ENCODE results near the gene SLC25A15. TPM values are rescaled to one million over a fixed set of nuclear protein-coding genes. Genes with fewer than 3 reads are reported as not detected.

Gene SLC25A15
- total RNA-seq, 1 experiment from 2014 or later: 20.2 TPM

DNA sequence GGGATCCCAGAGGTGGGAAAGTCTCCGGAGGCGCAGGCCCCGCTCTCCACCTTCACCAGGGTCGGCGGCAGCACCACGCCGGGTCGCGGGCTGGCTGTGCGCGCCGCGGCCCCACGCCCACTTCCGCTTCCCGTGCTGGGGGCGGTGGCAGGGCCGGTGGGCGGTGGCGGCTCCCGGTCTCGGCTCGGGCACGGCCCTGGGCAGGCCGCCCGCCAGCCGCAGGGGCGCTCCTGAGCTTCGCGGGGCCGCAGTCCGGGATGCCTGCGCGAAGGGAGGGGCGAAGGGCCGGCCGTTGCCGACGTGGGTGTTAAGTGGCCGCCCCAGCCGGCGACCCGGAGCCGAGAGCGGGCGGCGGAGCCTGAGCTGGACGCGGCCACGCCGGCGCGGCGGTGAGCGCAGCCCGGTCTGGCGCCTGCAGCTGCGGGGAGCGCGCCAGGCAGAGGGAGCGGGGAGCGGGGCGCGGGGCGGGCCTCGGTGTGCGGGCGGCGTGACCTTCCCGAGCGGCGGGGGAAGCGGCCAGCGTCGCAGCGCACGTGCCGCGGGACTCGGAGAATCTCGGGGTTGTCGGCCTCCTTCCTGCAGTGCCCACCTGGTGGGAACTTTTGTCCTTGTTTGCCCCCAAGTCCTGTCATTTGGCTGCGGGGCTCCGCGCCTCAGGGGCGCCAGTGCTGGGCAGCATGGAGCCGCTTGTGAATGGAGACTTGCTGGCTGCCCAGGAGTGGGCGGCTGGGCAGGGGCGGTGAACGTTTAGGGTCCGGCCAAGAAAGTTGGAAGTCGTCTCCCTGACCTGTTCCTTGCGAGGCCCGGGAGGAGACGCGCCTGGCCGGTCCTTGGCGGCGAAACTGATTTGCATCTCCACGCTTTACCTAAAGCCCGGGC is at the start of gene SLC25A15 (continued):
- TF ChIP-seq ZNF396 (CRISPR knock-in tag; IDR thresholded peaks at IDR 0.05; ENCODE audit: borderline replicate concordance) (no peak), ZNF317 (CRISPR knock-in tag; IDR thresholded peaks at IDR 0.05; ENCODE audit: borderline replicate concordance, low read depth) (no peak), ZBTB21 (CRISPR knock-in tag; IDR thresholded peaks at IDR 0.05; ENCODE audit: borderline replicate concordance) (no peak), NR2C2 (CRISPR knock-in tag; IDR thresholded peaks at IDR 0.05) (no peak), GRHL2 (CRISPR knock-in tag; IDR thresholded peaks at IDR 0.05; ENCODE audit: insufficient replicate concordance, severe bottlenecking) (no peak), ZNF232 (CRISPR knock-in tag; IDR thresholded peaks at IDR 0.05) (0 out of 2 replicates have a peak, but pooled peaks have one; percentile 43), JAZF1 (CRISPR knock-in tag; IDR thresholded peaks at IDR 0.05) (no peak), NFYB (CRISPR knock-in tag; conservative IDR thresholded peaks at IDR 0.05; ENCODE audit: low read depth) (peak; percentile 36; the same call in 1 of the 2 replicates), ZNF121 (CRISPR knock-in tag; IDR thresholded peaks at IDR 0.05) (no peak), CREM (CRISPR knock-in tag; IDR thresholded peaks at IDR 0.05) (0 out of 2 replicates have a peak, but pooled peaks have one; percentile 41), ZNF263 (CRISPR knock-in tag; IDR thresholded peaks at IDR 0.05; ENCODE audit: low read depth) (no peak), TP53 (CRISPR knock-in tag; IDR thresholded peaks at IDR 0.05) (peak; percentile 92), ELF4 (CRISPR knock-in tag; IDR thresholded peaks at IDR 0.05; ENCODE audit: low read depth) (no peak)
- TF ChIP-seq, protein P1, sequence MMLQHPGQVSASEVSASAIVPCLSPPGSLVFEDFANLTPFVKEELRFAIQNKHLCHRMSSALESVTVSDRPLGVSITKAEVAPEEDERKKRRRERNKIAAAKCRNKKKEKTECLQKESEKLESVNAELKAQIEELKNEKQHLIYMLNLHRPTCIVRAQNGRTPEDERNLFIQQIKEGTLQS (CRISPR knock-in tag; conservative IDR thresholded peaks at IDR 0.05): no peak
- TF ChIP-seq, protein P2, sequence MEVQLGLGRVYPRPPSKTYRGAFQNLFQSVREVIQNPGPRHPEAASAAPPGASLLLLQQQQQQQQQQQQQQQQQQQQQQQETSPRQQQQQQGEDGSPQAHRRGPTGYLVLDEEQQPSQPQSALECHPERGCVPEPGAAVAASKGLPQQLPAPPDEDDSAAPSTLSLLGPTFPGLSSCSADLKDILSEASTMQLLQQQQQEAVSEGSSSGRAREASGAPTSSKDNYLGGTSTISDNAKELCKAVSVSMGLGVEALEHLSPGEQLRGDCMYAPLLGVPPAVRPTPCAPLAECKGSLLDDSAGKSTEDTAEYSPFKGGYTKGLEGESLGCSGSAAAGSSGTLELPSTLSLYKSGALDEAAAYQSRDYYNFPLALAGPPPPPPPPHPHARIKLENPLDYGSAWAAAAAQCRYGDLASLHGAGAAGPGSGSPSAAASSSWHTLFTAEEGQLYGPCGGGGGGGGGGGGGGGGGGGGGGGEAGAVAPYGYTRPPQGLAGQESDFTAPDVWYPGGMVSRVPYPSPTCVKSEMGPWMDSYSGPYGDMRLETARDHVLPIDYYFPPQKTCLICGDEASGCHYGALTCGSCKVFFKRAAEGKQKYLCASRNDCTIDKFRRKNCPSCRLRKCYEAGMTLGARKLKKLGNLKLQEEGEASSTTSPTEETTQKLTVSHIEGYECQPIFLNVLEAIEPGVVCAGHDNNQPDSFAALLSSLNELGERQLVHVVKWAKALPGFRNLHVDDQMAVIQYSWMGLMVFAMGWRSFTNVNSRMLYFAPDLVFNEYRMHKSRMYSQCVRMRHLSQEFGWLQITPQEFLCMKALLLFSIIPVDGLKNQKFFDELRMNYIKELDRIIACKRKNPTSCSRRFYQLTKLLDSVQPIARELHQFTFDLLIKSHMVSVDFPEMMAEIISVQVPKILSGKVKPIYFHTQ (CRISPR knock-in tag; IDR thresholded peaks at IDR 0.05): no peak
- TF ChIP-seq, protein P3, sequence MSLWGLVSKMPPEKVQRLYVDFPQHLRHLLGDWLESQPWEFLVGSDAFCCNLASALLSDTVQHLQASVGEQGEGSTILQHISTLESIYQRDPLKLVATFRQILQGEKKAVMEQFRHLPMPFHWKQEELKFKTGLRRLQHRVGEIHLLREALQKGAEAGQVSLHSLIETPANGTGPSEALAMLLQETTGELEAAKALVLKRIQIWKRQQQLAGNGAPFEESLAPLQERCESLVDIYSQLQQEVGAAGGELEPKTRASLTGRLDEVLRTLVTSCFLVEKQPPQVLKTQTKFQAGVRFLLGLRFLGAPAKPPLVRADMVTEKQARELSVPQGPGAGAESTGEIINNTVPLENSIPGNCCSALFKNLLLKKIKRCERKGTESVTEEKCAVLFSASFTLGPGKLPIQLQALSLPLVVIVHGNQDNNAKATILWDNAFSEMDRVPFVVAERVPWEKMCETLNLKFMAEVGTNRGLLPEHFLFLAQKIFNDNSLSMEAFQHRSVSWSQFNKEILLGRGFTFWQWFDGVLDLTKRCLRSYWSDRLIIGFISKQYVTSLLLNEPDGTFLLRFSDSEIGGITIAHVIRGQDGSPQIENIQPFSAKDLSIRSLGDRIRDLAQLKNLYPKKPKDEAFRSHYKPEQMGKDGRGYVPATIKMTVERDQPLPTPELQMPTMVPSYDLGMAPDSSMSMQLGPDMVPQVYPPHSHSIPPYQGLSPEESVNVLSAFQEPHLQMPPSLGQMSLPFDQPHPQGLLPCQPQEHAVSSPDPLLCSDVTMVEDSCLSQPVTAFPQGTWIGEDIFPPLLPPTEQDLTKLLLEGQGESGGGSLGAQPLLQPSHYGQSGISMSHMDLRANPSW (CRISPR knock-in tag; conservative IDR thresholded peaks at IDR 0.05; ENCODE audit: low read depth): peak; percentile 82; the same call in 1 of the 2 replicates
- TF ChIP-seq, protein P4, sequence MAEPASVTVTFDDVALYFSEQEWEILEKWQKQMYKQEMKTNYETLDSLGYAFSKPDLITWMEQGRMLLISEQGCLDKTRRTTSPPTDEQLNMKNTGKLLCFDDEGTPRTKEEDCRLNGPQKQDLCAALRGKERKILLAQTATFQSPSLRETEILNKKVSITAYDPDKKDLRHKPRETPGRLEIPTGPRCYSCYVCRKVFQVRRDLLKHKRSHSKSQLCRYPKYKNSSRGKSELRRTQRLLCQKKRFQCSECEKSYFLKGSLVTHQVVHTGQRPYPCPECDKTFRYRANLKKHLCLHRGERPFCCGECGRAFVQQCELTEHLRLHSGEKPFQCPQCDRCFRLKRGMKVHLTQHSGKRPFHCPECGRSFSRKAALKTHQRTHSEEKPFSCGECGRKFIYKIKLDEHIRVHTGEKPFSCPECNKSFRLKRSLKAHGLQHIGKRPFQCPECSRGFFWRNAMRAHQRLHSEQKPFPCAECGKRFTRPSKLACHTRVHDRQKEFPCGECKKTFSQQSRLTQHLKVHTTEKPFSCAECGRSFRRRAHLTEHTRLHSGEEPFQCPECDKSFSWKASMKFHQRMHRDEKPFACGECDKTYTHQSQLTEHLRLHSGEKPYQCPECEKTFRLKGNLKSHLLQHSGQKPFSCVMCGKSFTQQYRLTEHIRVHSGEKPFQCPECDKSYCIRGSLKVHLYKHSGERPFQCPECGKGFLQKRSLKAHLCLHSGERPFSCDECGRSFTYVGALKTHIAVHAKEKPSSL (CRISPR knock-in tag; conservative IDR thresholded peaks at IDR 0.05): no peak
- TF ChIP-seq, protein P5, sequence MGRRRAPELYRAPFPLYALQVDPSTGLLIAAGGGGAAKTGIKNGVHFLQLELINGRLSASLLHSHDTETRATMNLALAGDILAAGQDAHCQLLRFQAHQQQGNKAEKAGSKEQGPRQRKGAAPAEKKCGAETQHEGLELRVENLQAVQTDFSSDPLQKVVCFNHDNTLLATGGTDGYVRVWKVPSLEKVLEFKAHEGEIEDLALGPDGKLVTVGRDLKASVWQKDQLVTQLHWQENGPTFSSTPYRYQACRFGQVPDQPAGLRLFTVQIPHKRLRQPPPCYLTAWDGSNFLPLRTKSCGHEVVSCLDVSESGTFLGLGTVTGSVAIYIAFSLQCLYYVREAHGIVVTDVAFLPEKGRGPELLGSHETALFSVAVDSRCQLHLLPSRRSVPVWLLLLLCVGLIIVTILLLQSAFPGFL (CRISPR knock-in tag; IDR thresholded peaks at IDR 0.05; ENCODE audit: borderline replicate concordance): no peak
- TF ChIP-seq, protein P6, sequence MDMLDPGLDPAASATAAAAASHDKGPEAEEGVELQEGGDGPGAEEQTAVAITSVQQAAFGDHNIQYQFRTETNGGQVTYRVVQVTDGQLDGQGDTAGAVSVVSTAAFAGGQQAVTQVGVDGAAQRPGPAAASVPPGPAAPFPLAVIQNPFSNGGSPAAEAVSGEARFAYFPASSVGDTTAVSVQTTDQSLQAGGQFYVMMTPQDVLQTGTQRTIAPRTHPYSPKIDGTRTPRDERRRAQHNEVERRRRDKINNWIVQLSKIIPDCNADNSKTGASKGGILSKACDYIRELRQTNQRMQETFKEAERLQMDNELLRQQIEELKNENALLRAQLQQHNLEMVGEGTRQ (CRISPR knock-in tag; IDR thresholded peaks at IDR 0.05): peak; percentile 55; the same call in 1 of the 2 replicates
- TF ChIP-seq, protein P7, sequence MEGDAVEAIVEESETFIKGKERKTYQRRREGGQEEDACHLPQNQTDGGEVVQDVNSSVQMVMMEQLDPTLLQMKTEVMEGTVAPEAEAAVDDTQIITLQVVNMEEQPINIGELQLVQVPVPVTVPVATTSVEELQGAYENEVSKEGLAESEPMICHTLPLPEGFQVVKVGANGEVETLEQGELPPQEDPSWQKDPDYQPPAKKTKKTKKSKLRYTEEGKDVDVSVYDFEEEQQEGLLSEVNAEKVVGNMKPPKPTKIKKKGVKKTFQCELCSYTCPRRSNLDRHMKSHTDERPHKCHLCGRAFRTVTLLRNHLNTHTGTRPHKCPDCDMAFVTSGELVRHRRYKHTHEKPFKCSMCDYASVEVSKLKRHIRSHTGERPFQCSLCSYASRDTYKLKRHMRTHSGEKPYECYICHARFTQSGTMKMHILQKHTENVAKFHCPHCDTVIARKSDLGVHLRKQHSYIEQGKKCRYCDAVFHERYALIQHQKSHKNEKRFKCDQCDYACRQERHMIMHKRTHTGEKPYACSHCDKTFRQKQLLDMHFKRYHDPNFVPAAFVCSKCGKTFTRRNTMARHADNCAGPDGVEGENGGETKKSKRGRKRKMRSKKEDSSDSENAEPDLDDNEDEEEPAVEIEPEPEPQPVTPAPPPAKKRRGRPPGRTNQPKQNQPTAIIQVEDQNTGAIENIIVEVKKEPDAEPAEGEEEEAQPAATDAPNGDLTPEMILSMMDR (IDR thresholded peaks at IDR 0.05): no peak
- TF ChIP-seq, protein P8, sequence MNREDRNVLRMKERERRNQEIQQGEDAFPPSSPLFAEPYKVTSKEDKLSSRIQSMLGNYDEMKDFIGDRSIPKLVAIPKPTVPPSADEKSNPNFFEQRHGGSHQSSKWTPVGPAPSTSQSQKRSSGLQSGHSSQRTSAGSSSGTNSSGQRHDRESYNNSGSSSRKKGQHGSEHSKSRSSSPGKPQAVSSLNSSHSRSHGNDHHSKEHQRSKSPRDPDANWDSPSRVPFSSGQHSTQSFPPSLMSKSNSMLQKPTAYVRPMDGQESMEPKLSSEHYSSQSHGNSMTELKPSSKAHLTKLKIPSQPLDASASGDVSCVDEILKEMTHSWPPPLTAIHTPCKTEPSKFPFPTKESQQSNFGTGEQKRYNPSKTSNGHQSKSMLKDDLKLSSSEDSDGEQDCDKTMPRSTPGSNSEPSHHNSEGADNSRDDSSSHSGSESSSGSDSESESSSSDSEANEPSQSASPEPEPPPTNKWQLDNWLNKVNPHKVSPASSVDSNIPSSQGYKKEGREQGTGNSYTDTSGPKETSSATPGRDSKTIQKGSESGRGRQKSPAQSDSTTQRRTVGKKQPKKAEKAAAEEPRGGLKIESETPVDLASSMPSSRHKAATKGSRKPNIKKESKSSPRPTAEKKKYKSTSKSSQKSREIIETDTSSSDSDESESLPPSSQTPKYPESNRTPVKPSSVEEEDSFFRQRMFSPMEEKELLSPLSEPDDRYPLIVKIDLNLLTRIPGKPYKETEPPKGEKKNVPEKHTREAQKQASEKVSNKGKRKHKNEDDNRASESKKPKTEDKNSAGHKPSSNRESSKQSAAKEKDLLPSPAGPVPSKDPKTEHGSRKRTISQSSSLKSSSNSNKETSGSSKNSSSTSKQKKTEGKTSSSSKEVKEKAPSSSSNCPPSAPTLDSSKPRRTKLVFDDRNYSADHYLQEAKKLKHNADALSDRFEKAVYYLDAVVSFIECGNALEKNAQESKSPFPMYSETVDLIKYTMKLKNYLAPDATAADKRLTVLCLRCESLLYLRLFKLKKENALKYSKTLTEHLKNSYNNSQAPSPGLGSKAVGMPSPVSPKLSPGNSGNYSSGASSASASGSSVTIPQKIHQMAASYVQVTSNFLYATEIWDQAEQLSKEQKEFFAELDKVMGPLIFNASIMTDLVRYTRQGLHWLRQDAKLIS (CRISPR knock-in tag; IDR thresholded peaks at IDR 0.05; ENCODE audit: borderline replicate concordance): no peak

Data from WTC11 (cell line).